Measurements from ENCODE around the gene BATF. TPM values are rescaled to one million over a fixed set of nuclear protein-coding genes. Genes with fewer than 3 reads are reported as not detected.

The BATF gene
- total and polyA plus RNA-seq, 2 experiments from 2014 or later = not detected

DNA sequence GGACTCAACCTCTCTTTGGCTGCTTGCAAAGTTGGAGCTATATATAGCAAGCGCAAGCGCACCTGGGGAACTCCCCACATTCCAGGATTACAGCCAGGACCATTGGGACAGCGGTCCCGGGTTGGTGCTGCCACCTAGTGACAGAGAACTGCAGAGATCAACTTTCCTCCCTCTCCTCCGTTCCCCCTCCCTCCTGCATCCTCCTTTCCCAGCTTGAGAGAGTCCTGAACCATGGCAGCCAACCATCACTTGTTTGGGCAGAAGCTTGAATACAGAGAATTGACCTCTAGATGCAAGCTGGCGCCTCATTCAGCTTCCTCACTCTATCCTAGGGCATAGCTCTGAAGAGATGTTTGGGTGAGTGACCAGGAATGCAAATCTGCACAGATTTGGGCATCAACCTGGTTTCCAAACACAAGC, 38.8 kb downstream of the BATF start (continued):
- TF ChIP-seq CTCF (conservative IDR thresholded peaks at IDR 0.05; ENCODE audit: low read depth in 2 of 2) (peak; percentile 79 to 97), ZNF331 (CRISPR knock-in tag; IDR thresholded peaks at IDR 0.05; ENCODE audit: low read depth) (no peak), POLR2AphosphoS5 (IDR thresholded peaks at IDR 0.05; ENCODE audit: low read depth) (no peak), STAT1 (IDR thresholded peaks at IDR 0.05; ENCODE audit: unreplicated experiment) (no peak)

DNA sequence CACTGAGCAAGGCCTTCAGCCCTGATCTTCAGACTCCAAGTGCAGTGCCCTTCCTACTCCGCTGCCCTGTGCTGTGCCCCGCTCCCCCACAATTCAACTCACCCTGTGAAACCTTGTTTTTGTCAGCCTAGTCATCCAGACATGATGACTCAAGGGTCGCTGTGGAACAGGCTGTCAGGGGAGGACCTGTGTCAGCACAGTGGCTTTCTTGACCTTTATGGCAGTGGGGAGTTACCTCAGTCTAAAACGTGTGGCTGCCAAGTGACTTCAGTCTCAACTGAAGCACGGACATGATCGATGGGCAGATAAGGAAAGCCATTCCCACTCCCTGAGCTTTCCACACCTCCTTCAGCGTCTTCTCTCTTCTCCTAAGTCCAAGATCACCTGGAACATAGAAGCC, 39.8 kb downstream of the BATF start:
- no peak overlapping the region for H3K4me3 ChIP-seq
- no peak overlapping the region for H3K4me3 Mint-ChIP-seq
- no peak overlapping the region for H3K4me2 ChIP-seq
- H3K4me1 Mint-ChIP-seq = peaks cover 8% of the 10 kb centered on the region
- ATAC-seq = no peak
- no peak overlapping the region for H2AFZ ChIP-seq
- peaks cover 8% of the 10 kb centered on the region for H3K27me3 Mint-ChIP-seq (ENCODE audit: insufficient read depth, low read depth, poor library complexity)
- H3K36me3 ChIP-seq (ENCODE audit: insufficient read depth) = no peaks in the 10 kb centered on the region
- no peaks in the 10 kb centered on the region for H3K79me2 ChIP-seq (replicated peaks; ENCODE audit: insufficient read depth)
- no peaks in the 10 kb centered on the region for H3F3A ChIP-seq (replicated peaks; ENCODE audit: low read depth)
- TF ChIP-seq ZNF114 (CRISPR knock-in tag; IDR thresholded peaks at IDR 0.05) (no peak), EZH2phosphoT487 (IDR thresholded peaks at IDR 0.05; ENCODE audit: unreplicated experiment) (no peak), POLR2AphosphoS5 (IDR thresholded peaks at IDR 0.05; ENCODE audit: low read depth) (no peak), CREB1 (CRISPR knock-in tag; IDR thresholded peaks at IDR 0.05; ENCODE audit: low read depth) (no peak), STAT1 (IDR thresholded peaks at IDR 0.05; ENCODE audit: unreplicated experiment) (no peak)
- no peak for DNase-seq (ENCODE audit: low spot score)
- peaks cover 6% of the 10 kb centered on the region; the same call in 1 of the 2 replicates for H3K4me1 ChIP-seq (ENCODE audit: insufficient read depth)
- H4K20me1 ChIP-seq (replicated peaks; ENCODE audit: insufficient read depth) = no peaks in the 10 kb centered on the region
- H3K27ac ChIP-seq (ENCODE audit: low read depth) = no peak overlapping the region
- H3K9me3 Mint-ChIP-seq = peaks cover 11% of the 10 kb centered on the region; the same call in 2 of the 3 replicates
- no peak overlapping the region for H3K27ac Mint-ChIP-seq
- H3K36me3 Mint-ChIP-seq (ENCODE audit: low read depth) = no peaks in the 10 kb centered on the region
- H3K27me3 ChIP-seq (ENCODE audit: insufficient read depth) = no peaks in the 10 kb centered on the region
- no peaks in the 10 kb centered on the region for H3K9me2 ChIP-seq (ENCODE audit: insufficient read depth)

DNA sequence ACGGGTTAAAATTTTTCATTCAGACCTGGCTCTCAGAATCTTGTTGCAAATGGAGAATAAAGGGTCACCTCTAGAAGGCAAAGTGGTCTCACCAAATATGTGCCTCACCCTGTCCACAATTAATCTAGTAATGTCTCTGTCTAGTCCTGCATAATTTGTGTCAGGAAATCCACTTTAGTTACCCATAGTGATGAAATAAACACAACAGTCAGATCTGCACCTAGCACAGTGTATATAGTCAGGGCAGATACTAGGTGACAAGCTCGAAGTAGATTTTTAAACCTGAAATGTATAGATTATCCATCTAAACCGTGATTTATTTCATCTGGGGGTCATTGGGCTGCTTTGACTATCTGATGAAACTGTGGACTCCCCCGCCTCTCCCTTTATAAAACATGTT, 40.2 kb downstream of the BATF start:
- Histone ChIP-seq H3K27me3 (ENCODE audit: insufficient read depth) (no peaks in the 10 kb centered on the region), H3F3A (replicated peaks; ENCODE audit: low read depth) (no peaks in the 10 kb centered on the region), H3K4me2 (no peak overlapping the region), H3K36me3 (ENCODE audit: insufficient read depth) (no peaks in the 10 kb centered on the region), H4K20me1 (replicated peaks; ENCODE audit: insufficient read depth) (no peaks in the 10 kb centered on the region), H3K79me2 (replicated peaks; ENCODE audit: insufficient read depth) (no peaks in the 10 kb centered on the region), H3K4me3 (no peak overlapping the region), H3K27ac (ENCODE audit: low read depth) (no peak overlapping the region), H2AFZ (no peak overlapping the region), H3K4me1 (ENCODE audit: insufficient read depth) (peaks cover 6% of the 10 kb centered on the region; the same call in 1 of the 2 replicates), H3K9me2 (ENCODE audit: insufficient read depth) (no peaks in the 10 kb centered on the region)
- TF ChIP-seq, protein P1, sequence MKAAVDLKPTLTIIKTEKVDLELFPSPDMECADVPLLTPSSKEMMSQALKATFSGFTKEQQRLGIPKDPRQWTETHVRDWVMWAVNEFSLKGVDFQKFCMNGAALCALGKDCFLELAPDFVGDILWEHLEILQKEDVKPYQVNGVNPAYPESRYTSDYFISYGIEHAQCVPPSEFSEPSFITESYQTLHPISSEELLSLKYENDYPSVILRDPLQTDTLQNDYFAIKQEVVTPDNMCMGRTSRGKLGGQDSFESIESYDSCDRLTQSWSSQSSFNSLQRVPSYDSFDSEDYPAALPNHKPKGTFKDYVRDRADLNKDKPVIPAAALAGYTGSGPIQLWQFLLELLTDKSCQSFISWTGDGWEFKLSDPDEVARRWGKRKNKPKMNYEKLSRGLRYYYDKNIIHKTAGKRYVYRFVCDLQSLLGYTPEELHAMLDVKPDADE (IDR thresholded peaks at IDR 0.05) = no peak
- ATAC-seq = no peak
- peaks cover 9% of the 10 kb centered on the region; the same call in 1 of the 3 replicates for H3K9me3 Mint-ChIP-seq
- H3K4me1 Mint-ChIP-seq = peaks cover 8% of the 10 kb centered on the region
- DNase-seq (ENCODE audit: low spot score) = no peak
- peaks cover 10% of the 10 kb centered on the region for H3K27me3 Mint-ChIP-seq (ENCODE audit: insufficient read depth, low read depth, poor library complexity)
- no peak overlapping the region for H3K27ac Mint-ChIP-seq
- no peaks in the 10 kb centered on the region for H3K36me3 Mint-ChIP-seq (ENCODE audit: low read depth)
- H3K4me3 Mint-ChIP-seq = no peak overlapping the region

All from GM23338 (cell line).